CD14-positive monocyte (primary cell): ENCODE data around the gene GRAMD1A. TPM values are rescaled to one million over a fixed set of nuclear protein-coding genes. Genes with fewer than 3 reads are reported as not detected.

ENCODE experiments used
- DNase-seq, 3 donors: peaks; one replicate each; pipeline ENCODE4 v3.0.0-alpha.2; 2011 to 2022
- H2AFZ ChIP-seq: 2 replicates; pipeline ENCODE4 v1.6.0; 2012; ENCODE audit warnings: mild to moderate bottlenecking, low read depth, low read length, inconsistent platforms; ENCODE audit not compliant: insufficient read depth, poor library complexity, severe bottlenecking
- H3K27ac ChIP-seq, 2 donors: 1 replicate in 1 of 2; 2 replicates in 1 of 2; pipeline ENCODE4 v1.5.1; 2012 to 2013; ENCODE audit warnings: low read length in 2 of 2, control low read depth in 1 of 2, inconsistent platforms in 1 of 2, low read depth in 1 of 2, mild to moderate bottlenecking in 1 of 2
- H3K27me3 ChIP-seq, 2 donors: one replicate each; pipeline versions ENCODE4 v1.6.0 to v1.6.1; 2011 to 2013; ENCODE audit warnings: low read length in 2 of 2; ENCODE audit not compliant: control insufficient read depth in 2 of 2, insufficient read depth in 2 of 2
- H3K36me3 ChIP-seq, 2 donors: replicated peaks in 1 of 2; 1 replicate in 1 of 2; 2 replicates in 1 of 2; pipeline versions ENCODE4 v1.5.1 to v1.6.1; 2012 to 2013; ENCODE audit warnings: low read length in 2 of 2, control low read depth in 1 of 2, inconsistent platforms in 1 of 2, mild to moderate bottlenecking in 1 of 2; ENCODE audit not compliant: insufficient read depth in 2 of 2, control insufficient read depth in 1 of 2
- H3K4me1 ChIP-seq, 2 donors: 1 replicate in 1 of 2; 2 replicates in 1 of 2; pipeline versions ENCODE4 v1.5.1 to v1.6.1; 2012 to 2013; ENCODE audit warnings: low read length in 2 of 2, control low read depth in 1 of 2, inconsistent platforms in 1 of 2, mild to moderate bottlenecking in 1 of 2, moderate library complexity in 1 of 2; ENCODE audit not compliant: insufficient read depth in 2 of 2, control insufficient read depth in 1 of 2
- H3K4me2 ChIP-seq: replicated peaks from 2 replicates; pipeline ENCODE3; 2012; ENCODE audit warnings: low read length, moderate library complexity, mild to moderate bottlenecking; ENCODE audit not compliant: poor library complexity, severe bottlenecking; ENCODE audit errors: extremely low read depth
- H3K4me3 ChIP-seq, 3 experiments: fragments of 200-600 bp in 1 of 3; sonication (generic) in 1 of 3; replicated peaks in 1 of 3; 1 replicate in 2 of 3; 2 replicates in 1 of 3; pipeline ENCODE4 v1.5.1; 2011 to 2013; ENCODE audit warnings: low read length in 3 of 3, mild to moderate bottlenecking in 3 of 3, control low read depth in 2 of 3, low read depth in 2 of 3, inconsistent platforms in 1 of 3, moderate library complexity in 1 of 3
- H3K79me2 ChIP-seq: 2 replicates; pipeline ENCODE4 v1.6.0; 2012; ENCODE audit warnings: mild to moderate bottlenecking, control low read depth, inconsistent platforms, low read length, moderate library complexity; ENCODE audit not compliant: insufficient read depth
- H3K9ac ChIP-seq: 2 replicates; pipeline ENCODE4 v1.6.0; 2017; ENCODE audit warnings: low read length, mild to moderate bottlenecking; ENCODE audit not compliant: insufficient read depth, poor library complexity, severe bottlenecking
- H3K9me3 ChIP-seq, 2 donors: replicated peaks in 1 of 2; 1 replicate in 1 of 2; 2 replicates in 1 of 2; pipeline versions ENCODE4 v1.5.1 to v1.6.1; 2012 to 2013; ENCODE audit warnings: low read length in 2 of 2, control low read depth in 1 of 2; ENCODE audit not compliant: control insufficient read depth in 1 of 2, insufficient read depth in 1 of 2
- H4K20me1 ChIP-seq: 2 replicates; pipeline ENCODE4 v1.6.0; 2012; ENCODE audit warnings: mild to moderate bottlenecking, low read length, control low read depth, moderate library complexity; ENCODE audit not compliant: insufficient read depth
- H3K27ac Mint-ChIP-seq, 7 donors: one replicate each; pipeline ENCODE4 v1.8.0; 2020; ENCODE audit warnings: mild to moderate bottlenecking in 7 of 7, mixed read lengths in 7 of 7, moderate library complexity in 6 of 7, inconsistent platforms in 2 of 7
- H3K27me3 Mint-ChIP-seq, 3 donors: one replicate each; pipeline ENCODE4 v1.8.0; 2021 to 2022; ENCODE audit warnings: low read depth in 3 of 3, mild to moderate bottlenecking in 3 of 3, mixed read lengths in 3 of 3, moderate library complexity in 3 of 3, inconsistent platforms in 1 of 3
- H3K36me3 Mint-ChIP-seq, 2 donors: one replicate each; pipeline ENCODE4 v1.8.0; 2020; ENCODE audit warnings: mixed read lengths in 2 of 2, inconsistent platforms in 1 of 2, mild to moderate bottlenecking in 1 of 2
- H3K4me1 Mint-ChIP-seq: one replicate; pipeline ENCODE4 v1.8.0; 2020; ENCODE audit warnings: mild to moderate bottlenecking, mixed read lengths
- H3K4me3 Mint-ChIP-seq, 2 donors: one replicate each; pipeline ENCODE4 v1.8.0; 2020; ENCODE audit warnings: mild to moderate bottlenecking in 2 of 2, mixed read lengths in 2 of 2, moderate library complexity in 1 of 2
- H3K9me3 Mint-ChIP-seq, 7 donors: one replicate each; pipeline ENCODE4 v1.8.0; 2020 to 2022; ENCODE audit warnings: mixed read lengths in 7 of 7, mild to moderate bottlenecking in 6 of 7, moderate library complexity in 6 of 7, inconsistent platforms in 2 of 7
- WGBS: methylation state at CpG from one replicate; pipeline ENCODE4 v1.1.5; 2013; ENCODE audit warnings: missing lambda C conversion rate; ENCODE audit not compliant: insufficient coverage; 5-methylcytosine and 5-hydroxymethylcytosine counted together
- intact Hi-C, 2 donors: fragments of 100-400 bp; cut with micrococcal nuclease; formaldehyde crosslinking; loops; one replicate each; pipeline versions ENCODE4 v1.15.0 to v1.15.1; 2023
- polyA plus RNA-seq, 3 donors: library from polyadenylated mRNA; depleted of rRNA in 1 of 3; unstranded in 2 of 3; stranded (reverse) in 1 of 3; fragments of 300-500 nt in 2 of 3; fragments of >200 nt in 1 of 3; fragmentation: Illumina TruSeq in 2 of 3; gene quantifications; 1 replicate in 2 of 3; 2 replicates in 1 of 3; pipeline ENCODE4 v1.2.3, GENCODE V29; 2012 to 2021
- TF ChIP-seq, protein P1 (sequence below): fragments of 200-600 bp; IDR thresholded peaks from one replicate; pipeline ENCODE4 v1.8.0; 2022; ENCODE audit warnings: antibody characterized with exemption, mild to moderate bottlenecking

Gene GRAMD1A
- polyA plus RNA-seq, 3 donors: 9.3 to 73.9 (median 15.1) TPM

DNA sequence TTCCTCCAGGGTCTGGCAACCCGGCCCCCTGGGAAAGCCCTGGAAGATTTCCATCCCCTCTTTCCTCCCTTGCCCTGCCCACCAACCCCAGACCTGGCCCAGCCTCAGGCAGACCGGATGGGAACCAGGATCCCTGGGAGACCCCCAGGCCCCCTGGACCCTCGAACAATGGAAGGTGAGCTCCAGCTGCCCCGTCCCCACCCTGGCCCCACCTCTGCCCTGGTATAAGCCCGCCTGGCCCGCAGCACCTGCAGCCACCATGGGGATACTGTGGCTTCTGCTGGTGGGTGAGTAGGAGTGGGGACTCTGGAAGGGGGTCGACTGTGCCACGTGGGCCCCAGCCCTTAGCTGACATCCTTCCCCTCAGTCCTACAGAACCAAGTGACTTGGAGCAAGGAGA, 73.8 kb downstream of the GRAMD1A start:
- DNase-seq: no peak
- no peak overlapping the region for H3K27ac ChIP-seq
- TF ChIP-seq, protein P1, sequence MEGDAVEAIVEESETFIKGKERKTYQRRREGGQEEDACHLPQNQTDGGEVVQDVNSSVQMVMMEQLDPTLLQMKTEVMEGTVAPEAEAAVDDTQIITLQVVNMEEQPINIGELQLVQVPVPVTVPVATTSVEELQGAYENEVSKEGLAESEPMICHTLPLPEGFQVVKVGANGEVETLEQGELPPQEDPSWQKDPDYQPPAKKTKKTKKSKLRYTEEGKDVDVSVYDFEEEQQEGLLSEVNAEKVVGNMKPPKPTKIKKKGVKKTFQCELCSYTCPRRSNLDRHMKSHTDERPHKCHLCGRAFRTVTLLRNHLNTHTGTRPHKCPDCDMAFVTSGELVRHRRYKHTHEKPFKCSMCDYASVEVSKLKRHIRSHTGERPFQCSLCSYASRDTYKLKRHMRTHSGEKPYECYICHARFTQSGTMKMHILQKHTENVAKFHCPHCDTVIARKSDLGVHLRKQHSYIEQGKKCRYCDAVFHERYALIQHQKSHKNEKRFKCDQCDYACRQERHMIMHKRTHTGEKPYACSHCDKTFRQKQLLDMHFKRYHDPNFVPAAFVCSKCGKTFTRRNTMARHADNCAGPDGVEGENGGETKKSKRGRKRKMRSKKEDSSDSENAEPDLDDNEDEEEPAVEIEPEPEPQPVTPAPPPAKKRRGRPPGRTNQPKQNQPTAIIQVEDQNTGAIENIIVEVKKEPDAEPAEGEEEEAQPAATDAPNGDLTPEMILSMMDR: no peak
- WGBS: 90% methylated on average over 3 of the region's 8 CpGs
- Mint-ChIP-seq H3K27ac (no peak overlapping the region), H3K36me3 (no peaks in the 10 kb centered on the region), H3K4me3 (no peak overlapping the region), H3K27me3 (peaks cover 5 to 6% (median 5%) of the 10 kb centered on the region in 3 donors), H3K9me3 (peaks cover 4 to 10% (median 10%) of the 10 kb centered on the region in 7 donors), H3K4me1 (no peaks in the 10 kb centered on the region)
- H3K79me2 ChIP-seq: no peaks in the 10 kb centered on the region
- H3K9ac ChIP-seq: no peak overlapping the region
- H3K9me3 ChIP-seq: peaks cover 7 to 9% of the 10 kb centered on the region in 2 donors
- no peak overlapping the region for H3K4me3 ChIP-seq
- H3K4me2 ChIP-seq: no peak overlapping the region
- no peak overlapping the region for H2AFZ ChIP-seq
- H3K4me1 ChIP-seq: no peaks in the 10 kb centered on the region
- no peaks in the 10 kb centered on the region for H3K36me3 ChIP-seq
- H4K20me1 ChIP-seq: no peaks in the 10 kb centered on the region
- intact Hi-C loops: no loop called here
- H3K27me3 ChIP-seq: no peaks in the 10 kb centered on the region

DNA sequence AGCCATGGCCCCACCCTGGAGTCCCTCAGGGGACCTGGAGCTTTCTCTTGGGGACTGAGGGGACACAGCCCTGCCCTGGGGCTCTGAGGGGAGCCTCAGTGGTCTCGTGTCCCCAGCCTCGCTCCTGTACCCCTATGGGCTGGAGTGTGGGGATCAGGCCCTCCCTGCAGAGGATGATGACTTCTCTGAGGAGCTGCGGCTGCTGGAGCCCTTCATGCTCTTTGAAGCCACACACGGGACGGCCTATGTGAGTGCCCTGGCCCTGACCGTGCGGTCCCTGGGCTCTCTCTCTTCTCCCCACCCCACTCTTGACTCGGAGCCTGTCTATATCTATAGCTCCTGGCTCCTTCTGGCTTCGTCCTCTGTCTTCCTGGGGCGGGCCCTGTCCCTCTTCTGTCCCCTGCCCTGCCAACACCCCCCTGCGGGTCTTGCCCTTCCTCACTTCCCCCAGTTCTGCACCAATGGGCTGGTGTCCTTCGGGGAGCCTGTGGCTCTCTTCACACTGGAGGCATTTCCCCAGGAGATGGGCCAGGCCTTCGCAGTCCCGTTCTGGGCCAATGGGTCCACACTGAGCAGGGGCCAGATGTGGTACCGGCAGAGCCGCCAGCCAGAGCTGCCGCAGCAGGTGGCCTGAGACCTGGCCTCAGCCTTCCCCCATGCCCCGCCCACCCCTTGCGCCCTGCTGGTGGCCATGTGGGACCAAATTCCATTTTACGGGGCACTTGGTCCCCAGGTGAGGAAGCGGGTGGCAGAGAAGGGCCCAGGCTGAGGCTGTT, 74.5 kb downstream of the GRAMD1A start:
- Histone ChIP-seq H3K9me3 (peaks cover 7 to 9% of the 10 kb centered on the region in 2 donors), H3K4me3 (no peak overlapping the region), H3K9ac (no peak overlapping the region), H3K36me3 (no peaks in the 10 kb centered on the region), H3K79me2 (no peaks in the 10 kb centered on the region), H3K4me1 (no peaks in the 10 kb centered on the region), H3K4me2 (no peak overlapping the region), H4K20me1 (no peaks in the 10 kb centered on the region), H2AFZ (no peak overlapping the region), H3K27me3 (no peaks in the 10 kb centered on the region), H3K27ac (no peak overlapping the region)
- H3K9me3 Mint-ChIP-seq: peaks cover 4 to 10% (median 9%) of the 10 kb centered on the region in 7 donors
- WGBS: 94% methylated on average over 20 of the region's 21 CpGs
- intact Hi-C loops: no loop called here
- H3K4me1 Mint-ChIP-seq: no peaks in the 10 kb centered on the region
- no peak overlapping the region for H3K27ac Mint-ChIP-seq
- H3K36me3 Mint-ChIP-seq: no peaks in the 10 kb centered on the region
- DNase-seq: no peak
- TF ChIP-seq, protein P1: no peak
- H3K4me3 Mint-ChIP-seq: no peak overlapping the region
- H3K27me3 Mint-ChIP-seq: peaks cover 5 to 8% (median 6%) of the 10 kb centered on the region in 3 donors
